CD4-positive, alpha-beta T cell treated with Interleukin-15 for 4 hours (primary cell): ENCODE measurements around the gene MYH7B.

Experiments
- DNase-seq: peaks from one replicate; pipeline ENCODE4 v3.0.0-alpha.2; 2020; ENCODE audit warnings: low spot score

MYH7B gene

DNA sequence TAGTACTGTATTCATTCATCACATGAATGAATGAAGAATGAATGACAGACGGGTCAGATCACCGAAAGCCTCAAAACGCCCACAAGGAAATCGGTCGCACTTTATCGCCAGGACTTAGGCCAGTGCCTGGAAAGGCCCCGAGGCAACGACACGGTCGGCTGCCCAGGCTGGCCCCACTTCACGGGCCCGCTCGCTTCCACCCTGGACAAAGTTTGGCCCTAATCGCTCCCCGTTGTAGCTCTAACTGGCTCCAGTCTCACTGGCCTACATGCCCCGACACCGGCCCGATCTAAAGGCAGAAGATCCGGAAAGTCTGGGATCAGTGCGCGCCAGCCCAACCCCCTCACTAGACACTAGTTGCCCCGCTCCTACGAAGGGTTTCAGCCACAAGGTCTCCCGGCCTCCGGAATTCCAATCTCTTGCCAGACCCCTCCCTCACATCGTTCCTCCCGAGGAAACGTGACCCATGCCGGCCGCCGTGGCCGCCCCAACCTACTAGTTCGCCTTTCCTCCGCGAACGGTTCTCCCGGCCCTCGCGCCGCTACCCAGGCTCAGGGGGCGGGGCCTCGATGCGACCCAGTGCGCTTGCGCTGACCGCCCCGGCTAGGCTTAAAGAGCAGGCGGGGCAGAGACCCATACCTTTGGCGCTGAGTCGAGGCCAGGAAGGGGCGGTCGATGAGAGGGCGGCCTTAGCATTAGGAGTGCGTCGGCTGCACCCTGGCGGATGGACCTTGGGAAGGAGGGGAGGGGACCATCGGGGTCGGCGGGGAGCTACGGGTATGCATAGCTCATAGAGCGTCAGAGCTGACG, at the start of gene MYH7B, which contains the start of gene GSS:
Gene MYH7B, plus strand, starts transcription at position 638 of the 810 bp plus-strand sequence. CDS start 22,138 bp downstream, outside the sequence.
Gene GSS, minus strand, starts transcription at position 576 of the 810 bp plus-strand sequence. CDS start 3,954 bp downstream, outside the sequence.
- DNase-seq: peak; percentile 96

DNA sequence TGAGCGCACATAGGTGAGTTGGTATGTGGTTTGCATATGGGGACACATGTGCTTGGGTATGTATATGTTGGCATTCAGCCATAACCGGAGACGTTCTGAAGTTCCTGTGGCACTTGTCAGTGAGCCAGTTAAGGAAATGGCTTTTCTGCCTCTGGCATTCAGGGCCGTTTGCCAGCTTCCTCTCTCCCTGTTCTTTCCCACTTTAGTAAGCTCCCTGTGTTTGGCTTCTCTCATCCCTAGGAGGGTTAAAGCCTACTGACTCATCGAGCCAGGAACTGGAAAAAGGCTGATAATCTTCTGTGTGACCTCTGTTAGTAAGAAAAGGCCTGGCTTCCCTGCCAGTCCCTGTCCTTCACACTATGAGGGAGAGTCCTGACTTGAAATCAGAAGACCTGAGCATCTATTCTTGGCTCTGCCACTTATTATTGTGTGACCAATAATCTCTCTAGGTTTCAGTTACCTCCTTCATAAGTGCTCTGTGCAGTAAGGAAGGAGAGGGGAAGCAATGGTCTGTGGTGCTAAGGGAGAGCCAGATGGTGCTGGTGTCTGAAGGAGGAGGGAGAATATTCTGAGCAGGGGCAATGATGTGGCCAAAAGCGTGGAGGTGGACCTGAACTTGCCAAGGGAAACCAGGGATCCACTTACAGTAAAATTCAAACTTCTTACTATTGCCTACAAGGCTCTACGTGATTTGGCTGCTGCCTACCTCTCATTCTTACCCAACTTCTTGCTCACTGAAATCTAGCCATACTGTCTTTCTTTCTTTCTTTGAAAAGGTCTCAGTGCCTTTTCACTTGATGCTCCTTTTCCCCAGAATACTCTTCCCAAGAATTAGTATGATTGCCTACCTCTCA, 47.8 kb upstream of the MYH7B start:
- no peak for DNase-seq

DNA sequence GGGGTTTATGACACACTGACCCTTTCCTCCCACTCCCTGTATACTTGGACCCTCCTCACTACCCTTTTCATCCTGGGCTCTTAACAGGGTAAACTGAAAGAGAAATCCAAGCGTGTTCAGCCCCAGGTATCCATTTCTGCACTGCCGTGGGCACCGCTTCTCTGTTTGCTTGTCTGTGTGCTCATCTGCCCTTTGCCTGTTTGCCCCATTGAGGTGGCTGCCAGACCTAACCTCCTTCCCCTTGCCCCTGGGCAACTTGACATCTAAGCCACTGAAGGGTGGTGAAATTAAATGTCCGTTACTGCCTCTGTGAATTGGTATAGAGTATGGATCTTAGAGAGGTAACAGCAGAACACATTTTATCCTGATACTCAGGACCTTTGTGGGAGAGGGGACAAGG, 40.5 kb upstream of the MYH7B start:
- DNase-seq: no peak

DNA sequence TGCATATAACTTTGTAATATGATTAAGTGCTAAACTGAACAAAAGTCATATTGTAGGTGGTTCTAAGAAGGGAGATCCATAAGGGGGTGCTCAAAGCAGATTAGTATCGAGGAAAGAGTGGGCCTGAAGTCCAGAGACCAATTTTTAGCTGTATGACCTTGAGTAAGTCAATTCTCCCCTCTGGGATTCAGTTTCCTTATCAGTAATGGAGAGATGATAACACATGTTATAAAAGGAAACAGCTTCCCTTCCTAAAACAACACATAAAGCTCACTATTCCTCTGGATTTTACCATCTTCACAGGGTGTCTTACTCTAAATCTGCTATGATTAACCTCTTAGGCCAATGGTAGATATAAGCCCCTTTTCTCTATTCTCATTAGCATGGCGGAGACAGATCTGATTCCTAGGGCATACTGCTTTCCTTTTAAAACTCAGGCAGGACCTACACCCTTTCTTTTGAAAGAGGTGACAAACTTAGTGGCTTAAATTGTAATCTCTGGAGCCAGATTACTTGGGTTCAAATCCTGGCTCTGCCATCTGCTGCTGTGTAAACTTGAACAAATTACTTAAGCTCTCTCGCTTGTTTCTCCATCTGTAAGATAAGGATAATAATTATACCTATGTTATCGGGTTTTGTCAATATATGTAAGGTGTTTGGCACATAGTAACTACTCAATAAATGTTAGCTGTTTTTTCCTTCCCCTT, 39.8 kb upstream of the MYH7B start:
- DNase-seq: no peak

DNA sequence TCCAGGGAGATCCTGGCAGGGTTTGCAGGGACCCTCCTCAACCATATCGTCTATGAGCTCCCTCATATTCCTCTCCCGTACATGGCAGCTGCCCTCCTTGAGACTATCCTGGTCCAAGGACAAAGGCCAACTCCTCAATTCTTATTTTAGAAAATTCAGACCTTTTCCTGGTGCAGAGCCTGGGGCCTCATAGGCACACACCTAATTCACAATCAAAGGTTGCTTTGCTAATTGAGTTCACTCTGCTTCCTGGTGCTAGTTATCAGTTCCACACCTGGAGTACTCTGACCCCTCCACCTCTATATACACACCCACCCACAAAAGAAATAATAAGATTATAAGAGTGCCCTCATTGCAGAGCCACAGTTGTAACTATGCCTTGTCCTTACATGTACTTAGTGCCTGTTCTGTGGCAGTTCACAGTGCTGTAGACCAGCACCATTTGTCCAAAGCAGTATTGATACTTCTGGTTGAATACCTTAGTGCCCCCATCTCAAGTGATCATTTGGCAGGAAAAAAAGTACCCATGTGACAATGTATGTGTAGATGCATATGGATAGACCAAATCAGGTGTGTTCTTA, 38.8 kb upstream of the MYH7B start:
- no peak for DNase-seq

DNA sequence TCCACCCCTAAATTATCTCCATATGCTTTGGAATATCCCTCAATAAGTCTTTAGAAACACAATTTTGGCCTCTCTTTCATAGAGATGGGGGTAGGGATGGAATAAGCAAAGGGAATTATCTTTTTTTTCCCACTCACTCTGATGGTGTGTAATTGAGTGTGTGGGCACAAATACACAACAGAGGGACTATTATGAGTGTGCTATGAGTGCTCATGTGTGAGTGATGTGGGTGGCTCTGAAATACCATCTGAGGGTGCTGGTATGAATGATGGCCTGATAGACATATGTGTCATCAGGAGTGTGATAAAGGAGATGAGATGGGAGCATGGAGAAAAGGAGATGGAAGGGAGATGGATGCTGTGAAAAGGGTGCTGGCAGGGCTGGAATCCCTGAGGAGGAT, 35.6 kb upstream of the MYH7B start:
- no peak for DNase-seq

DNA sequence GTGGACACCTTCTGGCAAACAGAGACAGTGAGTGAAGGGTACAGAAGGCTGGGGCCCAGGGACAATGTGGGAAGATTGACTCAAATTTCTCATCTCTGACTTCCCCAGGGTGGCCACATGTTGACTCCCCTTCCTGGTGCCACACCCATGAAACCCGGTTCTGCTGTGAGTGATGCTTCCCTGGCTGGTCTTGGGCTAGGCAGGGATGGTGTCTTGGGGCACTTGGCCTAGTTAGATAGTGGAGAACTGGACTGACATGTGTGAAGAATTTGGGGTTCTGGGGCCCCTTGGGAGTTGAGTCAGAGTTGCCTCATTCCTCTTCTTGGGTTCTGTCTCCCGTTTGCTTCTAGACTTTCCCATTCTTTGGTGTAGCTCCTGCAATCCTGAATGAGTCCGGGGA, 34.2 kb upstream of the MYH7B start:
- DNase-seq: no peak

DNA sequence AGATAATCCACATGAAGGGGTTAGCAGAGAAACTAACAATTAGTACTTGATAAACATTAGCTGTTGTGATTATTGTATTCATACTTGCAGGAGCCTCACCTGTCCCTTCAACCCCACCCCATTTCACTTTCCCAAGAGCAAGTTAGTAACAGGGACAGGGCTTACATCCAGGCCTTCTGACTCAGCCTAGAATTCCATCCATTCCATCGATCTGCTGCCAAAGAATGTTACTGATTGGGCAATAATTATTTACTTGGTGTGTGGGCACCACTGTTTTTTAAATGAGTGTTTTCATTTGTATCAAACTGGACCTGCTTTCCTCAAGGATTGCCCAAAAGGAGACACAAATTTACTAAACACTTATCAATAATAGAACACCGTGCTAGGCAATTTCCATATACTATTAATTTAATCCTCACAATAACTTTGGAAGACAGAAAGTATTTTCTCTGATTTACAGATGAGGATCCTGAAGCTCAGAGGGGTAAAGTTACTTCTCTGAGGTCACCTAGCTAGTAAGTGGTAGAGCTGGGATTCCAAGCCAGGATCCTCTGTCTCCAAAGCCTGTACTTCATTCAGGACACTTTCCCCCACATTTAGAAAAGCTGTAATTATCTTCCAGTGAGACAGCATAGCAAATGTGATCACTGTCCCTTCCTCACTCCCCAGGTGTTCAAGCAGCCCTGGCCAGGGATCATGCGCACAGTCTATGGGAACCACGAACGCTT, 32.9 kb upstream of the MYH7B start:
- DNase-seq: no peak

DNA sequence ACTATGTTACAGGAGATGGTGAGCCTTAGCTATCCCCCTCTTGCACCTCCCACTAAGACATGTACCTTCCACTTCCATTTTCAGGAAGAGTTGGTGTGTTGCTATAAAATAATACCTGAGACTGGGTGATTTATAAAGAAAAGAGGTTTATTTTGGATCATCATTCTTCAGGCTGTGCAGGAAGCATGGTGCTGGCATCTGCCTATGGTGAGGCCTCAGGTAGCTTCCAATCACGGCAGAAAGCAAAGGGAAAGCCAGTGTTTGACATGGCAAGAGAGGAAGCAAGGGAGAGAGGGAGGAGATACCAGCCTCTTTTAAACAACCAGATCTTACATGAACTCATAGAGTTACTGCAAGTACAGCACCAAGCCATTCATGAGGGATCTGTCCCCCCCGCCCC, 32.3 kb upstream of the MYH7B start:
- DNase-seq: no peak

DNA sequence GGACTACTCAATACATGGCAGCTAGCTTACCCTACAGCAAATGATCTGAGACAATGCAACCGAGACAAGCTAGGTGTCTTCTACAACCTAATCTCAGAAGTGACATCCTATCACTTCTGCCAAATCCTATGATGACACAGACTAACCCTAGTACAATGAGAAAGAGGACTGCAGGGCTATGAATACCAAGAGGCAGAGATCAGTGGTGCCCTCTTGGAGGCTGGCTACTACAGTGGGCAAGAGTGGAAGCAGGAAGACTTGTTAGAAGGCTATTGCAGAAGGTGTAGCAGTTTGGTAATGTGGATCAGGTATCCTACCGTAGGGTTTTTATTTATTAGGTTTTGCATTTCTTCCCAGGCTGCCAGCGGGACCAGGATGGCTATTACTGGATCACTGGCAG, 30.3 kb upstream of the MYH7B start:
- DNase-seq: no peak

DNA sequence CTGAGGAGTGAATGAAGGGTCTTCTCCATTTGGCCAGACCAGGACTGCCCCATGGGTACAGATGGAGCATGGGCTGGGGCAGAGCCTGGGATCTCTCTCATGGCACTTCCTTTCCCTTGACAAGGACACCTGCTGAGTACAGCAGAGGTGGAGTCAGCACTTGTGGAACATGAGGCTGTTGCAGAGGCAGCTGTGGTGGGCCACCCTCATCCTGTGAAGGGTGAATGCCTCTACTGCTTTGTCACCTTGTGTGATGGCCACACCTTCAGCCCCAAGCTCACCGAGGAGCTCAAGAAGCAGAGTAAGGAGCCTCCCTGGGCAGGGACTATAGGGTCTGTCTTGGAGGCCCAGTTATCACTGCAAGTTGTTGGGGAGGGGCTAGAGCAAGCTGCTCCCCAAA, 29.7 kb upstream of the MYH7B start:
- no peak for DNase-seq

DNA sequence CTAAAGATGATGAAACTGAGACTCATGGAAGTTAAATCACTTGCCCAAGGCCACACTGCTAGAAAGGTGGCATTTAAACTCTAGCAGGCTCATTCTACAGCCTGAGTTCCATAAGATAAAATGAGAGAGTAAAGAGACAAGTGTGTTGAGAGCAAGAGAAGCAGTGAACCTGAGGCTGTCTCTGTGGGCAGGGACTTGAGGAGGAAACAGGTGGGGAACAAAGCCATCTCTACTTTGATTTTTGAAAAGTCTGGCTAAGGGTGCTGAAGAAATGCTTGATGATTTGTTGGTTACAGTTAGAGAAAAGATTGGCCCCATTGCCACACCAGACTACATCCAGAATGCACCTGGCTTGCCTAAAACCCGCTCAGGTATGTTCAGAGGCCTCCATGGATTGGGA, 29.1 kb upstream of the MYH7B start:
- DNase-seq: no peak

DNA sequence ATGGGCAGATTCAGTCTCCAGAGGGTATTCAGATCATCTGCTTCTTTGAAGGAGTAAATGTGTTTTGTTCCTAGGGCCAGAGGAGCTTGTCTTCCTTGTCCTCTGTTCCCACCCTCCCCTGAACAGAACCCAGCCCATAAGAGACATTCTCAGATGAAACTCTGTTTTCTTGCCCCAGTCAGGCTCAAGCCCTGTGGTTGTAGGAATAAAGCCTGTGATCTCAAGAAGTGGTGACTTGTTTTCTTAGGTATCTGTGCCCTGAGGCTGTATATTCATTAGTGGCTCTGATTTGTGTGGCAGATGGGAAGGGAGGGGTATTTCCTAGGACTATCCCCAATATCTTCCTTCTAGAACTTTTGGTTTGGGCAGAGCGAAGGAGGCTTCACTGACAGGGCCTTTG, 27.9 kb upstream of the MYH7B start:
- no peak for DNase-seq

DNA sequence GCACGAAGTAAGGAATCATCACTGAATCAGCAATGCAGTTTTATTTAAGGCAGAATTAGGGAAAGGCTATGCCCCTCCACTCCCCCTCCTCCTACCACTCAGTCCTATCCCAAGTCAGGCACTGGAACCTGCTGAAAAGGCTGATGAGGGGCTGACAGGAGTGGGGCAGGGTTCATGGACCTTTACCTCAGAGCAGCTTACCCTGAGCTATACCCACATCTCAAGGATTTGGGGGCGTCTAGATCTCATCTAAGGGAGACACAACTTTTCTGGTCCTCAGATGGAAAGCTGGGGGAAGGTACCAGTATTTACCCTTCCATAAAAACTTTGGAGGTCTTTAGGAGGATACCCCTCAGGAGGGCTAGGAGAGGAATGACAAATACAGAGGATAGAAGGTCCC, 27.3 kb upstream of the MYH7B start:
- DNase-seq: no peak

DNA sequence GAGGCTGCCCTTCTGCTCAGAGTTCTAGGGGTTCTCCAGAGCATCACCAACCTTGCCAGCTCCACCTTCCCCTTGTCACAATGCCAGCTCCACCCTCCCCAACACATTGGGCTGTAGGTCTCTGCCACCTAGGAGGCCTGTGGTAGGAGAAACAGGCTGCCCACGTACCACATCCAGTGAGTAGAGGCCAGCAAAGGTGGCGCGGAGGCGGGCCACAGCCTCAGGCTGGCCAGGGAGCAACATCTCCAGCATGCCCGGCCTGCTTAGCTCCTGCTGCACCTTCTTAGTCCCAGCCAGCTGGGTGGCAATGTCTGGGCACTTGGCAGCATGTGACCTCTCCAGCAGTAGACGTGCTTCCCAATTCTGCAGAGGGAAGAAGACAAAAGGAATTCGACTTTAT, 23.9 kb upstream of the MYH7B start:
- no peak for DNase-seq

DNA sequence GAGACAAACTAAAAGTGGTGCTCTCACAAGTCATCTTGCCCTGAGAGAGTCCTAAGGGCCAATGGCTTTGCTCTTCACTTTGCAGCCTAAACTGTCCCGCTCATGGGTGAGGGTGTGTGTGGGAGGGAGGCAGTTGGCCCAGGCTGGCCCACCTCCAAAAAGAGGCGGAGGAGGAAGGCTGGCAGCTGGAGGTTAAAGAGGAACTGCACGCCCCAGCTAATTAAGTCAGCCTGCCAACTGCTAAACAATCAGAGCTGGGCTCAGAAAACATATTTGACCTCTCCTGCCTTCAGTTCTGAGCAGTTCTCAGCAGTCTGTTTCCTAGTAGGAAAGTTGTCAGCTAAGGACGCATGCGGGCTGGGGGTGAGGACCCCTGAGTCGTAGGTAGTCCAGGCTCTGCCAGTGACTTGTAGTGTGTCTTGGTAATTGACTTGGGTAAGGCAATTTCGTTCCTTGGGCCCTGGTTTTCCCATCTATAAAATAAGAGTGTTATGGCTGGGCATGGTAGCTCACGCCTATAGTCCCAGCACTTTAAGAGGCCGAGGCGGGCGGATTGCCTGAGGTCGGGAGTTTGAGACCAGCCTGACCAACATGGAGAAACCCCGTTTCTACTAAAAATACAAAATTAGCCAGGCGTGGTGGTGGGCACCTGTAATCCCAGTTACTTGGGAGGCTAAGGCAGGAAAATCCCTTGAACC, 17.1 kb upstream of the MYH7B start:
- DNase-seq: no peak

DNA sequence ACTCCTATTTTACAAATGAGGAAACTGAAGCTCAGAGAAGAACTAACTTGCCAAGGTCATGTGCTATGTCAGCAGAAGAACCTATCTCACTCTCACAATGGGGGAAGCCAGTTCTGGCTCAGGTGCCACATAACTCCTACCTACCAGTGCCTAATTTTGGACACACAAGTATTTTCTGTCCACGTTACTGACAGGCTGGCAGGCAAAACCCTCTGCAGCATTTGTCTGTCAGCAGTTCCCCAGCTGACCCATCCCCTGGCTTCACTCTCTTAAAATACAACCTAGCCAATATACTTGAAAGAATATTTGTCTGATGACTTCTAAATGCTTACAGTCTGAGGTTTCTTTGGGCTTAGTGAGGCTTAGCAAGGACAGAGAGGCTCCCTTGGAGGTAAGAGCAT, 15.6 kb upstream of the MYH7B start:
- no peak for DNase-seq

DNA sequence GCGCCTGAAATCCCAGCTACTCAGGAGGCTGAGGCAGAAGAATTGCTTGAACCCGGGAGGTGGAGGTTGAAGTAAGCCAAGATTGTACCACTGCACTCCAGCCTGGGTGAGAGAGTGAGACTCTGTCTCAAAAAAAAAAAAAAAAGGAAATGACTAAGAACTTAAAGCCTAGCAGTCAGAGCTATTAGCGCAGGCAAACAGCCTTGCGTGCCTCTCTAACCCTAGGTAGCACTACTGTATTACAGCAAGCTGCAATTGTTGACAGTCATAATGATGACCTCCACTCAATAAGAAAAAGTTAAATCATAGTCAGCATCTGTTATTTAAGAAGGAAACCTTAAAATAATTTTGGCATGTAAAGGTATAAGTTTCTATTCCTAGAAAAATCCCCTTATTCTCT, 14.4 kb upstream of the MYH7B start:
- no peak for DNase-seq

DNA sequence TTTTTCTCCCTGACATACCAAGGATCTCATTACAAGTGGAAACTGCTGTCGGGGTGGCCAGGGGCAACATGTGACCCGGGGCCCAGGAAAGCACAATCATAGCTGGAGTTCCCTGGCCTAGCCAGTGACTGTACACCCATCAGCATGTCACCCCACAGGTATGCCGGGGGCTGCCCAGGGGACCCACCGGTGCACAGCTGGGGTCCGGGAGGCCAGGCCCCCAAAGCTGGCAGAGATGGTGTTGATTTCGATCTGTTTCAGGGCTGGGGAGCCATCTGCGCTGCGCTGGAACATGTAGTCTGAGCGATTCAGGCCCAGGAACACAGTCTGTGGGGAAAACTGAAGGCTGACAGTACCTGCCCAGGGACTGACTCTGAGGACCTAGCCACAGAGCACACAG, 13.4 kb upstream of the MYH7B start:
- DNase-seq: no peak

DNA sequence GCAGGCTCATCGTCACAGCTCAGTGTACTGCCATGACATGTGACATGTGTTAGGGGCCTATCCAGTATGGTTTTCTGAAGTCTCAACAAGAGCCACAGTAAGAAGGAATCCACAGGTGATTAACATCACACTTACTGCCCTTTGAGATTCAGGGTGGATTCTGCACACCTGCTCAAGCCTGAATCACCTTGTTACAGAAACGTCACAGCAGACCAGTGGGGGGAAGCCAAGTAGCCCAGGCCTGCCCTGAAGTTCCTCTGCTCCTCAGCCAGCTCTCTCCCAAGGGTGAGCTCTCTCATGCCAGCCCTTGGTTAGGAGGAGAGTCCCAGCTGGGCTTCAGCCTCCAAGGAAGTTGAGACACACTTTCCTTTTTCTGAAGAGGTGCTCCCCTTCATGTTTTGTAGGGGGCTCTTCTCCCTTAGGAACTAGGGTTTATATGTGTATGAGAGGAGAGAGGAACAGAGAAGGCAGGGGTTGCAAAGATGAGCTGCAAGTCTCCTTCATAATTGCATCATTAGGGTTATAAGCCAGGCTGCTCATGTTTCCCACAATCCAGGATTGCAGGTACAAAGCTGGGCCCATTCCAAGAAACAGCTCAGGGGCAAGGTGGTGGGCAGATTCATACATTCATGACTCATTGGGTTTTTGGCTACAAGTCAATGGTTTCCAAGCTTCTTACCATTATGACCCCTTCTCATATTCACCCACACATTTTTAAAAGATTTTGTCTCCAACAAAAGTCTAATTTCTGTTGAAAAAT, 11.7 kb upstream of the MYH7B start:
- no peak for DNase-seq
